HepG2 (cell line): Measurements from ENCODE around the gene ZNF653. TPM values are rescaled to one million over a fixed set of nuclear protein-coding genes. Genes with fewer than 3 reads are reported as not detected.

Experiments
- ESRRA ChIP-seq: sonication (generic); formaldehyde crosslinking; IDR thresholded peaks from 2 replicates; pipeline ENCODE4 v1.5.1; 2020; ENCODE audit warnings: mild to moderate bottlenecking, low read depth, missing genetic modification reagents
- ETS1 ChIP-seq: sonication (generic); formaldehyde crosslinking; IDR thresholded peaks from 2 replicates; pipeline ENCODE4 v1.4.0; 2020; ENCODE audit warnings: missing genetic modification reagents
- FOXC1 ChIP-seq: sonication (generic); formaldehyde crosslinking; IDR thresholded peaks from 2 replicates; pipeline ENCODE4 v1.8.0; 2022; ENCODE audit warnings: mild to moderate bottlenecking, missing genetic modification reagents, borderline replicate concordance
- JUND ChIP-seq: sonication (generic); formaldehyde crosslinking; IDR thresholded peaks from 2 replicates; pipeline ENCODE4 v1.8.0; 2022; ENCODE audit warnings: mild to moderate bottlenecking, missing genetic modification reagents
- KDM4B ChIP-seq: sonication (generic); formaldehyde crosslinking; IDR thresholded peaks from 2 replicates; pipeline ENCODE4 v1.4.0; 2020; ENCODE audit warnings: missing genetic modification reagents
- MBD4 ChIP-seq: IDR thresholded peaks from 2 replicates; pipeline ENCODE4 v1.6.1; 2012; ENCODE audit warnings: low read length, inconsistent platforms, borderline replicate concordance
- MTA3 ChIP-seq: sonication (generic); formaldehyde crosslinking; IDR thresholded peaks from 2 replicates; pipeline ENCODE4 v1.4.0; 2020; ENCODE audit warnings: missing genetic modification reagents
- RORA ChIP-seq: sonication (generic); formaldehyde crosslinking; IDR thresholded peaks from 2 replicates; pipeline ENCODE4 v1.5.0; 2020; ENCODE audit warnings: mild to moderate bottlenecking, missing genetic modification reagents, moderate library complexity
- SP4 ChIP-seq: sonication (generic); formaldehyde crosslinking; IDR thresholded peaks from 2 replicates; pipeline ENCODE4 v1.8.1; 2023; ENCODE audit warnings: mild to moderate bottlenecking, missing genetic modification reagents
- ZFP41 ChIP-seq: sonication (generic); formaldehyde crosslinking; IDR thresholded peaks from 2 replicates; pipeline ENCODE4 v1.4.0; 2020; ENCODE audit warnings: mild to moderate bottlenecking, missing genetic modification reagents, borderline replicate concordance
- ZNF292 ChIP-seq: sonication (generic); formaldehyde crosslinking; IDR thresholded peaks from 2 replicates; pipeline ENCODE4 v1.8.1; 2022; ENCODE audit warnings: mild to moderate bottlenecking, low read depth, missing genetic modification reagents, borderline replicate concordance
- ZNF333 ChIP-seq: sonication (generic); formaldehyde crosslinking; IDR thresholded peaks from 2 replicates; pipeline ENCODE4 v1.4.0; 2020; ENCODE audit warnings: mild to moderate bottlenecking, missing genetic modification reagents, borderline replicate concordance
- ZNF34 ChIP-seq: sonication (generic); formaldehyde crosslinking; IDR thresholded peaks from 2 replicates; pipeline ENCODE4 v1.4.0; 2020; ENCODE audit warnings: mild to moderate bottlenecking, missing genetic modification reagents, borderline replicate concordance
- ZNF496 ChIP-seq: sonication (generic); formaldehyde crosslinking; IDR thresholded peaks from 2 replicates; pipeline ENCODE4 v1.8.1; 2023; ENCODE audit warnings: mild to moderate bottlenecking, moderate library complexity, missing genetic modification reagents; ENCODE audit not compliant: insufficient replicate concordance
- ZNF574 ChIP-seq: sonication (generic); formaldehyde crosslinking; IDR thresholded peaks from 2 replicates; pipeline ENCODE4 v1.4.0; 2020; ENCODE audit warnings: missing genetic modification reagents
- ZNF589 ChIP-seq: sonication (generic); formaldehyde crosslinking; conservative IDR thresholded peaks from 2 replicates; pipeline ENCODE4 v1.8.0; 2022; ENCODE audit warnings: mild to moderate bottlenecking, moderate library complexity, missing genetic modification reagents
- ZNF615 ChIP-seq: sonication (generic); formaldehyde crosslinking; IDR thresholded peaks from 2 replicates; pipeline ENCODE4 v1.5.0; 2020; ENCODE audit warnings: mild to moderate bottlenecking, missing genetic modification reagents, borderline replicate concordance
- ZNF660 ChIP-seq: sonication (generic); formaldehyde crosslinking; IDR thresholded peaks from 2 replicates; pipeline ENCODE4 v1.5.1; 2020; ENCODE audit warnings: mild to moderate bottlenecking, low read depth, missing genetic modification reagents, borderline replicate concordance
- ZNF883 ChIP-seq: sonication (generic); formaldehyde crosslinking; IDR thresholded peaks from 2 replicates; pipeline ENCODE4 v1.5.1; 2020; ENCODE audit warnings: mild to moderate bottlenecking, missing genetic modification reagents; ENCODE audit errors: not compliant biosample characterization
- polyA plus RNA-seq, 8 experiments: library from polyadenylated mRNA; depleted of rRNA in 3 of 8; stranded (reverse) in 7 of 8; unstranded in 1 of 8; fragments of >200 nt; fragmentation: Illumina TruSeq in 4 of 8; extraction: Trizol in 4 of 8; gene quantifications; 2 replicates each; pipeline versions ENCODE4 v1.2.1 to v1.2.3, GENCODE V29; 2011 to 2016; ENCODE audit warnings: low read depth in 4 of 8, missing spikeins in 1 of 8, mixed read lengths in 1 of 8; ENCODE audit not compliant: insufficient read depth in 1 of 8
- total RNA-seq, 5 experiments: library from RNA; depleted of rRNA; stranded (reverse); fragments of >200 nt; fragmentation: Illumina TruSeq; extraction: Trizol; gene quantifications; 2 replicates each; pipeline ENCODE4 v1.2.3, GENCODE V29; 2016; ENCODE audit warnings: low read depth in 1 of 5
- TF ChIP-seq, protein P1 (sequence below): sonication (generic); formaldehyde crosslinking; IDR thresholded peaks from 2 replicates; pipeline ENCODE4 v1.8.0; 2022; ENCODE audit warnings: missing genetic modification reagents, mild to moderate bottlenecking, inconsistent platforms, borderline replicate concordance
- TF ChIP-seq, protein P2 (sequence below): sonication (generic); formaldehyde crosslinking; IDR thresholded peaks from 2 replicates; pipeline ENCODE4 v1.4.0; 2020; ENCODE audit warnings: missing genetic modification reagents, mild to moderate bottlenecking, borderline replicate concordance

ZNF653 gene
- total and polyA plus RNA-seq, 2 of the 13 experiments (the other 11 are each of a cell fraction or from before 2014, with no cell fraction given): 4.7 to 7.1 TPM

GRCh38 chr19:11535792-11536595 lies 30.4 kb upstream of the ZNF653 start (continued):
- TF ChIP-seq ZNF574 (0 out of 2 replicates have a peak, but pooled peaks have one; percentile 23), ZNF333 (CRISPR knock-in tag) (no peak), KDM4B (CRISPR knock-in tag) (no peak), ZNF589 (no peak), ZNF34 (CRISPR knock-in tag) (no peak), ZFP41 (CRISPR knock-in tag) (no peak), RORA (CRISPR knock-in tag) (no peak), ESRRA (CRISPR knock-in tag) (no peak), MTA3 (no peak), ETS1 (CRISPR knock-in tag) (no peak), ZNF496 (CRISPR knock-in tag) (no peak), ZNF660 (CRISPR knock-in tag) (no peak), ZNF292 (CRISPR knock-in tag) (no peak), ZNF883 (CRISPR knock-in tag) (no peak), JUND (CRISPR knock-in tag) (no peak; the same call in 1 of the 2 replicates), FOXC1 (CRISPR knock-in tag) (no peak), MBD4 (no peak), ZNF615 (no peak), SP4 (CRISPR knock-in tag) (peak; percentile 87)
- TF ChIP-seq, protein P1, sequence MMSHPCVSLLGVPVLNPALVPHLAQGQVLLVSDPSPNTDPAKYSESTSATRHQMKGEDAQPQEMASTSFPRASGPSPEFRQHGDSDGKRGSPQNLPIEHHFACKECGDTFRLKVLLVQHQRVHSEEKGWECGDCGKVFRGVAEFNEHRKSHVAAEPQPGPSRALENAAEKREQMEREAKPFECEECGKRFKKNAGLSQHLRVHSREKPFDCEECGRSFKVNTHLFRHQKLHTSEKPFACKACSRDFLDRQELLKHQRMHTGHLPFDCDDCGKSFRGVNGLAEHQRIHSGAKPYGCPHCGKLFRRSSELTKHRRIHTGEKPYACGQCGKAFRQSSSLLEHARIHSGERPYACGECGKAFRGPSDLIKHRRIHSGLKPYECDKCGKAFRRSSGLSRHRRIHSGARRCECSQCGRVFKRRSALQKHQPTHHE (CRISPR knock-in tag): no peak
- TF ChIP-seq, protein P2, sequence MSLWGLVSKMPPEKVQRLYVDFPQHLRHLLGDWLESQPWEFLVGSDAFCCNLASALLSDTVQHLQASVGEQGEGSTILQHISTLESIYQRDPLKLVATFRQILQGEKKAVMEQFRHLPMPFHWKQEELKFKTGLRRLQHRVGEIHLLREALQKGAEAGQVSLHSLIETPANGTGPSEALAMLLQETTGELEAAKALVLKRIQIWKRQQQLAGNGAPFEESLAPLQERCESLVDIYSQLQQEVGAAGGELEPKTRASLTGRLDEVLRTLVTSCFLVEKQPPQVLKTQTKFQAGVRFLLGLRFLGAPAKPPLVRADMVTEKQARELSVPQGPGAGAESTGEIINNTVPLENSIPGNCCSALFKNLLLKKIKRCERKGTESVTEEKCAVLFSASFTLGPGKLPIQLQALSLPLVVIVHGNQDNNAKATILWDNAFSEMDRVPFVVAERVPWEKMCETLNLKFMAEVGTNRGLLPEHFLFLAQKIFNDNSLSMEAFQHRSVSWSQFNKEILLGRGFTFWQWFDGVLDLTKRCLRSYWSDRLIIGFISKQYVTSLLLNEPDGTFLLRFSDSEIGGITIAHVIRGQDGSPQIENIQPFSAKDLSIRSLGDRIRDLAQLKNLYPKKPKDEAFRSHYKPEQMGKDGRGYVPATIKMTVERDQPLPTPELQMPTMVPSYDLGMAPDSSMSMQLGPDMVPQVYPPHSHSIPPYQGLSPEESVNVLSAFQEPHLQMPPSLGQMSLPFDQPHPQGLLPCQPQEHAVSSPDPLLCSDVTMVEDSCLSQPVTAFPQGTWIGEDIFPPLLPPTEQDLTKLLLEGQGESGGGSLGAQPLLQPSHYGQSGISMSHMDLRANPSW: no peak
